Activated T-helper 17 cell treated with anti-CD3 and anti-CD28 coated beads, Interleukin-2, amount 50 U/mL, for 72 hours (primary cell): ENCODE results near the gene CUTA. TPM values are rescaled to one million over a fixed set of nuclear protein-coding genes. Genes with fewer than 3 reads are reported as not detected.

Experiments used
- total RNA-seq, 2 donors: library from RNA; stranded (reverse); gene quantifications; one replicate each; pipeline ENCODE4 v1.2.3, GENCODE V29; 2022

CUTA gene
- total RNA-seq, 2 donors from 2014 or later: 163 to 248 TPM

Other genes with a start within 250 kb of the CUTA start
- 1 to 10 TPM; 1.2 to 3.3 TPM for gene COL11A2, start 225.6 kb downstream of the CUTA start, total RNA-seq
- 10 to 100 TPM; 31.0 to 68.7 TPM for gene RXRB, start 217.4 kb downstream of the CUTA start, total RNA-seq
- 10 to 100 TPM; 50.5 to 65.0 TPM for gene SLC39A7, start 217.2 kb downstream of the CUTA start, total RNA-seq
- 10 to 100 TPM in 1 of 2 donors, 1 to 10 TPM in 1; 3.4 to 13.1 TPM for gene HSD17B8, start 213.5 kb downstream of the CUTA start, total RNA-seq
- gene RING1, start 209.6 kb downstream of the CUTA start, total RNA-seq: 10 to 100 TPM; 22.7 to 25.1 TPM
- gene VPS52, start 146.2 kb downstream of the CUTA start, total RNA-seq: 10 to 100 TPM; 42.5 to 43.2 TPM
- 1,000 to 10,000 TPM; 3,349 to 4,633 TPM for gene RPS18, start 146.0 kb downstream of the CUTA start, total RNA-seq
- gene B3GALT4, start 141.0 kb downstream of the CUTA start, total RNA-seq: 1 to 10 TPM; 4.0 to 5.8 TPM
- 10 to 100 TPM; 51.2 to 98.7 TPM for gene WDR46, start 128.9 kb downstream of the CUTA start, total RNA-seq
- gene PFDN6, start 128.5 kb downstream of the CUTA start, total RNA-seq: 10 to 100 TPM; 57.9 to 81.2 TPM
- gene RGL2, start 119.2 kb downstream of the CUTA start, total RNA-seq: 10 to 100 TPM; 37.7 to 73.4 TPM
- 100 to 1,000 TPM; 176 to 194 TPM for gene TAPBP, start 104.0 kb downstream of the CUTA start, total RNA-seq
- 10 to 100 TPM in 1 of 2 donors, 1 to 10 TPM in 1; 6.9 to 20.0 TPM for gene ZBTB22, start 100.4 kb downstream of the CUTA start, total RNA-seq
- 10 to 100 TPM; 62.2 to 77.3 TPM for gene DAXX, start 95.1 kb downstream of the CUTA start, total RNA-seq
- gene KIFC1, start 26.3 kb downstream of the CUTA start, total RNA-seq: 100 to 1,000 TPM; 101 to 108 TPM
- 100 to 1,000 TPM in 1 of 2 donors, 10 to 100 TPM in 1; 27.2 to 133 TPM for gene PHF1, start 7.1 kb downstream of the CUTA start, total RNA-seq
- gene SYNGAP1, start 2.0 kb upstream of the CUTA start, total RNA-seq: 100 to 1,000 TPM in 1 of 2 donors, 10 to 100 TPM in 1; 43.2 to 156 TPM
- gene ZBTB9, start 36.5 kb upstream of the CUTA start, total RNA-seq: 10 to 100 TPM; 11.6 to 12.5 TPM
- 10 to 100 TPM; 48.8 to 61.9 TPM for gene BAK1, start 162.2 kb upstream of the CUTA start, total RNA-seq
- 10 to 100 TPM; 57.0 to 59.7 TPM for gene ITPR3, start 203.2 kb upstream of the CUTA start, total RNA-seq